Left hindlimb (tissue), 1 donor: ENCODE measurements around the gene SYT14.

Experiments
- DNase-seq: peaks from one replicate; pipeline ENCODE4 v3.0.0-alpha.2; 2018

The SYT14 gene

DNA sequence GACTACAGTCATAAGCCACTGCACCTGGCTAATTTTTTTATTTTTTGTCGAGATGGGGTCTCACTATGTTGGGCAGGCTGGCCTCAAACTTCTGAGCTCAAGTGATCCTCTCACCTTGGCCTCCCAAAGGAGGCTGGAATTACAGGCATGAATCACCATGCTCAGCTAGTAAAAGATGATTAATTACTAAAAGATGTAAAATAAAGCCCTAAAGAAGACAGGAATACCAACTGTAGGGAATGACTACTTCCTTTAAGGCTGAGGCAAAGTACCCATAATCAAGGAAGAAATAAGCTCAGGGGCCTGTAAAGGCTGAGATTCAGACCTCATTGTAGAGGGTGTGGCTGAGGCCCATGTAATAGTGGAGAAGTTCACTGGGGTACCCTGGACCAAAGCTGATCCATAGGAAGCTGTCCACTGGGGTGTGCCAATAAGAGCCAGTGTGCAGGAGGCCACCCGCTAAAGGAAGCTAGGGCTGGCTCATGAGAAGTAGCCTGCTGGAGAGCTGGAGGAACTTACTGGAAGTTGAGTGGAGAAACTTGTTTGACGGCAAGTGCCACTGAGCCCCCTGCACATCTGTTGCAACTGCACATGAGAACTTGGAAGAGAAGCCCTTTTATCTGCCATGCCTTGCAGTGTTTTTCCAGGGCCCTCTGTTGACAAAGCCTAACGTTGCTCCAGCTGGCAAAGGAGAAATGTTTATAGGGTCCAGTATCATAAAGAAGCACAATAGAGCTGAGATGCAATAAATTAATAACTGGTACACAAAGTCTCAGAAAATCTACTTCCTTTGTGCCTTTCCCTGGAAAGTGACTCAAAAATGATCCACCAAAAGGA, 276.8 kb downstream of the SYT14 start:
- DNase-seq, result no peak

DNA sequence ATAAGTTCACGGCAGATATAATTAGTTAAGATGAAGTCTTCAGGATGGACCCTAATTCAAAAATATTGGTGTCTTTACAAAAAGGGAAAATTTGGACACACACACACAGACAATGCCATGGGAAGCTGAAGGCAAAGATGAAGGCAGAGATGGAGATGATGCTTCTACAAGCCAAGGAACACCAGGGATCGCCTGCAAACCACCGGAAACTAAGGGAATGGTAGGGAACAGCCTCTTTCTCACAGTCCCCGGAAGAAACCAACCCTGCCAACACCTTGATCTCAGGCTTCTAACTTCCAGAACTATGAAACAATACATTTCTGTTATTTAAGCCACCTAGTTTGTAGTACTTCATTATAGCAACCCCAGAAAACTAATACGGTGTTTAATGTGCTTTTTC, 279.5 kb downstream of the SYT14 start:
- DNase-seq, result no peak

DNA sequence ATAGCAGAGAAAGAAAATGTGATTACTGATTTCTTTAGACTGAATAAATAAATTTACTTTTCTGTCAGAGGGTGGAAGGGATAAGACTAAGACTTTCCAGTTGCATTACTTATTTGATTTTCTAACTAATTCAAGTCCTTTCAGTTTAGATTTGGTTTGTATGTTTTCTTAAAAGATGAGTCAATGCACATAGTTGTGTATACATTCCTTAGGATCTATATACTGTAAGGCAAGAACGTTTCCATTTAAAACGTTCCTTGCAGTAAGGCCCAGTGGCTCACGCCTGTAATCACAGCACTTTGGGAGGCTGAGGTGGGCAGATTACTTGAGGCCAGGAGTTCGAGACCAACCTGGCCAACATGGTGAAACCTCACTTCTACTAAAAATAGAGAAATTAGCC, 280.0 kb downstream of the SYT14 start:
- no peak for DNase-seq
